Mucosa of descending colon (tissue), 3 donors: ENCODE results near the gene DDO. TPM values are rescaled to one million over a fixed set of nuclear protein-coding genes. Genes with fewer than 3 reads are reported as not detected.

Experiments
- ATAC-seq: fragments of 200-7000 bp; cut with Tn5 transposase; one replicate; pipeline ENCODE4 v1.9.1; 2020; ENCODE audit warnings: mild to moderate bottlenecking, moderate library complexity
- DNase-seq, 3 donors: peaks; one replicate each; pipeline ENCODE4 v3.0.0-alpha.2; 2020
- H3K36me3 ChIP-seq: fragments of 200-600 bp; one replicate; pipeline ENCODE4 v1.8.0; 2021; ENCODE audit warnings: low read depth, mild to moderate bottlenecking
- H3K4me1 ChIP-seq: fragments of 200-600 bp; one replicate; pipeline ENCODE4 v1.8.0; 2021; ENCODE audit warnings: low read depth, mild to moderate bottlenecking
- H3K4me3 ChIP-seq: fragments of 200-600 bp; one replicate; pipeline ENCODE4 v1.8.0; 2021; ENCODE audit warnings: mild to moderate bottlenecking
- H3K9me3 ChIP-seq: fragments of 200-600 bp; one replicate; pipeline ENCODE4 v1.8.0; 2021; ENCODE audit warnings: mild to moderate bottlenecking
- CTCF ChIP-seq: fragments of 200-600 bp; IDR thresholded peaks from one replicate; pipeline ENCODE4 v1.8.0; 2022; ENCODE audit warnings: antibody characterized with exemption, mild to moderate bottlenecking
- intact Hi-C, 2 donors: fragments of 100-400 bp; cut with DNase I in 1 of 2; cut with micrococcal nuclease in 1 of 2; formaldehyde crosslinking; loops; one replicate each; pipeline versions ENCODE4 v1.11.0 to v1.11.1; 2022; cut with DNase I, micrococcal nuclease
- total RNA-seq, 3 donors: library from RNA; stranded (reverse); fragmentation: NEBNext Ultra II Directional in 2 of 3; extraction: Animal tissue kit (Norgen Biotek cat#: 25700) in 2 of 3; gene quantifications; one replicate each; pipeline versions ENCODE4 v1.2.1 to v1.2.4, GENCODE V29; 2021 to 2023
- donor health status: DM: no; HTN: no; CAD: no; lungs with moderate emphysema.
- donor health status: DM: no; HTN: no; CAD: no.
- donor health status: DM: no; HTN: yes; CAD: no.

The DDO gene
- total RNA-seq, 3 donors from 2014 or later: 2.6 to 3.5 (median 3.4) TPM

GRCh38 chr6:110366975-110367374 lies 48.4 kb downstream of the DDO start:
- Histone ChIP-seq H3K9me3 (no peaks in the 10 kb centered on the region), H3K4me1 (no peaks in the 10 kb centered on the region), H3K36me3 (no peaks in the 10 kb centered on the region), H3K4me3 (no peak overlapping the region)
- no peak for ATAC-seq
- no peak for TF ChIP-seq CTCF
- no peak for DNase-seq
- intact Hi-C loops: no loop called here

GRCh38 chr6:110366256-110366655 lies 49.1 kb downstream of the DDO start:
- no peaks in the 10 kb centered on the region for H3K9me3 ChIP-seq
- no peaks in the 10 kb centered on the region for H3K36me3 ChIP-seq
- DNase-seq (no peak), ATAC-seq (no peak)
- H3K4me1 ChIP-seq: no peaks in the 10 kb centered on the region
- no peak for TF ChIP-seq CTCF
- H3K4me3 ChIP-seq: no peak overlapping the region
- intact Hi-C loops: no loop called here

GRCh38 chr6:110364364-110365105 lies 50.8 kb downstream of the DDO start:
- Histone ChIP-seq H3K4me3 (no peak overlapping the region), H3K9me3 (no peaks in the 10 kb centered on the region), H3K36me3 (no peaks in the 10 kb centered on the region), H3K4me1 (no peaks in the 10 kb centered on the region)
- ATAC-seq (no peak), DNase-seq (no peak)
- no peak for TF ChIP-seq CTCF
- intact Hi-C loops: no loop called here

GRCh38 chr6:110363748-110364147 lies 51.6 kb downstream of the DDO start:
- H3K36me3 ChIP-seq: no peaks in the 10 kb centered on the region
- no peaks in the 10 kb centered on the region for H3K4me1 ChIP-seq
- no peak overlapping the region for H3K4me3 ChIP-seq
- H3K9me3 ChIP-seq: no peaks in the 10 kb centered on the region
- ATAC-seq (no peak), DNase-seq (no peak)
- TF ChIP-seq CTCF: no peak
- intact Hi-C loops: no loop called here

- DNase-seq: no peak
- ATAC-seq: no peak
- TF ChIP-seq CTCF: no peak
These were observed 54.7 kb downstream of the DDO start for GRCh38 chr6:110360676-110361075.

GRCh38 chr6:110359556-110359955 lies 55.8 kb downstream of the DDO start:
- DNase-seq (no peak), ATAC-seq (no peak)
- no peak for TF ChIP-seq CTCF
- no peak overlapping the region for H3K4me3 ChIP-seq
- no peaks in the 10 kb centered on the region for H3K9me3 ChIP-seq
- no peaks in the 10 kb centered on the region for H3K36me3 ChIP-seq
- intact Hi-C loops: no loop called here
- peaks cover 3% of the 10 kb centered on the region for H3K4me1 ChIP-seq

More at GRCh38 chr6:110360676-110361075, 54.7 kb downstream of the DDO start:
- Histone ChIP-seq H3K9me3 (no peaks in the 10 kb centered on the region), H3K4me1 (peaks cover 3% of the 10 kb centered on the region), H3K4me3 (no peak overlapping the region), H3K36me3 (no peaks in the 10 kb centered on the region)
- intact Hi-C loops: no loop called here
